Measurements from ENCODE around the gene STK24. TPM values are rescaled to one million over a fixed set of nuclear protein-coding genes. Genes with fewer than 3 reads are reported as not detected.
"Not testable (repeated sequence)": the region's sequence is repeated elsewhere in the genome, so short reads cannot be mapped to it uniquely, and the experiment has no call there.

STK24 gene
- 162 TPM for polyA plus RNA-seq (2013, experiment 1 of 2)
- polyA plus RNA-seq (2013, experiment 2 of 2), result 159 TPM

GRCh38 chr13:98576963-98577835 lies at the start of gene STK24:
STK24 (minus strand) TSS chr13:98577107; CDS start chr13:98576786, 321 bp downstream.
- no CpG with 5 or more reads among the region's 103 CpGs for WGBS, 2 donors (ENCODE audit: extremely low coverage in 2 of 2, insufficient read length in 2 of 2, insufficient replicate concordance in 1 of 2)

GRCh38 chr13:98626298-98626935 lies 49.5 kb upstream of the STK24 start:
- no peak overlapping the region for H3K9ac ChIP-seq (ENCODE audit: low read depth, low read length, poor library complexity)
- no peak overlapping the region for H3K27ac ChIP-seq (replicated peaks; ENCODE audit: low read length)
- H2AFZ ChIP-seq (ENCODE audit: low read length), result no peak overlapping the region
- DNase-seq (ENCODE audit: low spot score), result no peak
- H3K27me3 ChIP-seq (ENCODE audit: control insufficient read depth in 3 of 3, insufficient read depth in 3 of 3, low read depth in 1 of 3, low read length in 3 of 3), result no peaks in the 10 kb centered on the region
- no peak overlapping the region for H3K18ac ChIP-seq (ENCODE audit: low read length)
- no peak overlapping the region for H3K4me3 ChIP-seq (ENCODE audit: low read length in 2 of 2)
- H2AK5ac ChIP-seq (ENCODE audit: low read depth, low read length), result no peak overlapping the region
- H3K4me2 ChIP-seq (ENCODE audit: insufficient read depth, low read length, poor library complexity, severe bottlenecking), result no peak overlapping the region
- H3K4me1 ChIP-seq (ENCODE audit: control insufficient read depth in 2 of 2, insufficient read depth in 1 of 2, low read depth in 1 of 2, low read length in 2 of 2), result peaks cover 3 to 4% of the 10 kb centered on the region in 2 donors
- WGBS, 2 donors (ENCODE audit: extremely low coverage in 2 of 2, insufficient read length in 2 of 2, insufficient replicate concordance in 1 of 2), result no CpG with 5 or more reads among the region's 1 CpG
- no peaks in the 10 kb centered on the region for H3K36me3 ChIP-seq (replicated peaks in 1 of 2; ENCODE audit: control insufficient read depth in 2 of 2, insufficient read depth in 2 of 2, low read length in 2 of 2)
- no peak overlapping the region for H2BK12ac ChIP-seq (ENCODE audit: low read length)
- no peak overlapping the region for H4K8ac ChIP-seq (ENCODE audit: low read depth, low read length)
- no peaks in the 10 kb centered on the region for H3K9me3 ChIP-seq (replicated peaks in 1 of 2; ENCODE audit: control insufficient read depth in 2 of 2, insufficient read depth in 1 of 2, low read depth in 1 of 2, low read length in 2 of 2)
- no peak overlapping the region for H4K91ac ChIP-seq (ENCODE audit: low read depth, low read length, poor library complexity)
- H2BK15ac ChIP-seq (ENCODE audit: low read length), result no peak overlapping the region
- H3K23ac ChIP-seq (ENCODE audit: low read depth, low read length, poor library complexity), result no peak overlapping the region
- no peak overlapping the region for H3K14ac ChIP-seq (ENCODE audit: low read length)
- no peak overlapping the region for H3K4ac ChIP-seq (ENCODE audit: low read length)
- no peak overlapping the region for H2BK120ac ChIP-seq (ENCODE audit: low read depth, low read length)
- H3K79me1 ChIP-seq (ENCODE audit: low read depth, low read length), result no peaks in the 10 kb centered on the region
- no peak overlapping the region for H2BK5ac ChIP-seq (ENCODE audit: low read length)

More at GRCh38 chr13:98576963-98577835, at the start of gene STK24:
- Histone ChIP-seq H3K27ac (replicated peaks; ENCODE audit: low read length) (peak within 1 kb of the TSS; percentile 89), H3K14ac (ENCODE audit: low read length) (no peak within 1 kb of the TSS), H3K4ac (ENCODE audit: low read length) (peak within 1 kb of the TSS; percentile 17), H3K9me3 (replicated peaks in 1 of 2; ENCODE audit: control insufficient read depth in 2 of 2, insufficient read depth in 1 of 2, low read depth in 1 of 2, low read length in 2 of 2) (no peaks in the 10 kb centered on the region), H2BK15ac (ENCODE audit: low read length) (peak within 1 kb of the TSS; percentile 51), H3K18ac (ENCODE audit: low read length) (peak within 1 kb of the TSS; percentile 96), H3K27me3 (ENCODE audit: control insufficient read depth in 3 of 3, insufficient read depth in 3 of 3, low read depth in 1 of 3, low read length in 3 of 3) (no peaks in the 10 kb centered on the region), H3K4me3 (ENCODE audit: low read length in 2 of 2) (peak within 1 kb of the TSS; percentile 55 to 100), H3K23ac (ENCODE audit: low read depth, low read length, poor library complexity) (peak within 1 kb of the TSS; percentile 90), H3K36me3 (replicated peaks in 1 of 2; ENCODE audit: control insufficient read depth in 2 of 2, insufficient read depth in 2 of 2, low read length in 2 of 2) (peaks cover 0 to 8% of the 10 kb centered on the region in 2 donors), H2AFZ (ENCODE audit: low read length) (peak within 1 kb of the TSS; percentile 92), H4K91ac (ENCODE audit: low read depth, low read length, poor library complexity) (no peak within 1 kb of the TSS), H3K9ac (ENCODE audit: low read depth, low read length, poor library complexity) (peak within 1 kb of the TSS; percentile 98), H2BK120ac (ENCODE audit: low read depth, low read length) (peak within 1 kb of the TSS; percentile 32), H2BK5ac (ENCODE audit: low read length) (peak within 1 kb of the TSS; percentile 97), H2BK12ac (ENCODE audit: low read length) (no peak within 1 kb of the TSS), H4K8ac (ENCODE audit: low read depth, low read length) (no peak within 1 kb of the TSS), H3K4me1 (ENCODE audit: control insufficient read depth in 2 of 2, insufficient read depth in 1 of 2, low read depth in 1 of 2, low read length in 2 of 2) (peaks cover 9 to 17% of the 10 kb centered on the region in 2 donors), H2AK5ac (ENCODE audit: low read depth, low read length) (peak within 1 kb of the TSS; percentile 64), H3K79me1 (ENCODE audit: low read depth, low read length) (no peaks in the 10 kb centered on the region), H3K4me2 (ENCODE audit: insufficient read depth, low read length, poor library complexity, severe bottlenecking) (peak within 1 kb of the TSS; percentile 65)
- peak; percentile 69 for DNase-seq (ENCODE audit: low spot score)

GRCh38 chr13:98624589-98624988 lies 47.7 kb upstream of the STK24 start:
- H3K4me2 ChIP-seq (ENCODE audit: insufficient read depth, low read length, poor library complexity, severe bottlenecking); H3K14ac ChIP-seq (ENCODE audit: low read length); H4K8ac ChIP-seq (ENCODE audit: low read depth, low read length); H3K27ac ChIP-seq (replicated peaks; ENCODE audit: low read length); H2AFZ ChIP-seq (ENCODE audit: low read length); H3K4ac ChIP-seq (ENCODE audit: low read length); H2BK15ac ChIP-seq (ENCODE audit: low read length); DNase-seq (ENCODE audit: low spot score); H3K36me3 ChIP-seq (replicated peaks in 1 of 2; ENCODE audit: control insufficient read depth in 2 of 2, insufficient read depth in 2 of 2, low read length in 2 of 2); H3K9me3 ChIP-seq (replicated peaks in 1 of 2; ENCODE audit: control insufficient read depth in 2 of 2, insufficient read depth in 1 of 2, low read depth in 1 of 2, low read length in 2 of 2); H3K9ac ChIP-seq (ENCODE audit: low read depth, low read length, poor library complexity); H3K79me1 ChIP-seq (ENCODE audit: low read depth, low read length); H3K27me3 ChIP-seq (ENCODE audit: control insufficient read depth in 3 of 3, insufficient read depth in 3 of 3, low read depth in 1 of 3, low read length in 3 of 3); H3K23ac ChIP-seq (ENCODE audit: low read depth, low read length, poor library complexity); H2BK12ac ChIP-seq (ENCODE audit: low read length); H4K91ac ChIP-seq (ENCODE audit: low read depth, low read length, poor library complexity); H3K18ac ChIP-seq (ENCODE audit: low read length); H3K4me1 ChIP-seq (ENCODE audit: control insufficient read depth in 2 of 2, insufficient read depth in 1 of 2, low read depth in 1 of 2, low read length in 2 of 2); H2BK120ac ChIP-seq (ENCODE audit: low read depth, low read length); H2BK5ac ChIP-seq (ENCODE audit: low read length); H2AK5ac ChIP-seq (ENCODE audit: low read depth, low read length); H3K4me3 ChIP-seq (ENCODE audit: low read length in 2 of 2): not testable (repeated sequence)
- WGBS, 2 donors (ENCODE audit: extremely low coverage in 2 of 2, insufficient read length in 2 of 2, insufficient replicate concordance in 1 of 2), result no CpG with 5 or more reads among the region's 5 CpGs

GRCh38 chr13:98622931-98623331 lies 46.0 kb upstream of the STK24 start:
- WGBS, 2 donors (ENCODE audit: extremely low coverage in 2 of 2, insufficient read length in 2 of 2, insufficient replicate concordance in 1 of 2), result no CpG with 5 or more reads among the region's 6 CpGs
- Histone ChIP-seq H2AFZ (ENCODE audit: low read length) (no peak overlapping the region), H3K18ac (ENCODE audit: low read length) (no peak overlapping the region), H3K23ac (ENCODE audit: low read depth, low read length, poor library complexity) (no peak overlapping the region), H2AK5ac (ENCODE audit: low read depth, low read length) (no peak overlapping the region), H3K9ac (ENCODE audit: low read depth, low read length, poor library complexity) (no peak overlapping the region), H3K79me1 (ENCODE audit: low read depth, low read length) (no peaks in the 10 kb centered on the region), H4K8ac (ENCODE audit: low read depth, low read length) (no peak overlapping the region), H2BK12ac (ENCODE audit: low read length) (no peak overlapping the region), H3K36me3 (replicated peaks in 1 of 2; ENCODE audit: control insufficient read depth in 2 of 2, insufficient read depth in 2 of 2, low read length in 2 of 2) (no peaks in the 10 kb centered on the region), H2BK5ac (ENCODE audit: low read length) (no peak overlapping the region), H3K4ac (ENCODE audit: low read length) (no peak overlapping the region), H3K4me3 (ENCODE audit: low read length in 2 of 2) (no peak overlapping the region), H2BK15ac (ENCODE audit: low read length) (no peak overlapping the region), H3K27me3 (ENCODE audit: control insufficient read depth in 3 of 3, insufficient read depth in 3 of 3, low read depth in 1 of 3, low read length in 3 of 3) (no peaks in the 10 kb centered on the region), H3K9me3 (replicated peaks in 1 of 2; ENCODE audit: control insufficient read depth in 2 of 2, insufficient read depth in 1 of 2, low read depth in 1 of 2, low read length in 2 of 2) (no peaks in the 10 kb centered on the region), H3K14ac (ENCODE audit: low read length) (no peak overlapping the region), H4K91ac (ENCODE audit: low read depth, low read length, poor library complexity) (no peak overlapping the region), H2BK120ac (ENCODE audit: low read depth, low read length) (no peak overlapping the region), H3K27ac (replicated peaks; ENCODE audit: low read length) (no peak overlapping the region), H3K4me2 (ENCODE audit: insufficient read depth, low read length, poor library complexity, severe bottlenecking) (no peak overlapping the region), H3K4me1 (ENCODE audit: control insufficient read depth in 2 of 2, insufficient read depth in 1 of 2, low read depth in 1 of 2, low read length in 2 of 2) (peaks cover 3 to 4% of the 10 kb centered on the region in 2 donors)
- DNase-seq (ENCODE audit: low spot score), result no peak

Data from neuronal stem cell (in vitro differentiated cells).